Vagina (tissue), 2 donors: ENCODE measurements around the gene CYP4F3. TPM values are rescaled to one million over a fixed set of nuclear protein-coding genes. Genes with fewer than 3 reads are reported as not detected.
A peak's percentile ranks its signal among the peaks of the same experiment; 100 is the strongest.

Experiments used
- DNase-seq, 2 donors: peaks; one replicate each; pipeline ENCODE4 v3.0.0-alpha.2; 2017; ENCODE audit errors: extremely low spot score in 2 of 2
- H3K27ac ChIP-seq: fragments of 200-600 bp; sonication (generic); one replicate; pipeline ENCODE4 v1.5.1; 2019
- H3K27me3 ChIP-seq: fragments of 200-600 bp; sonication (generic); one replicate; pipeline ENCODE4 v1.5.1; 2019
- H3K36me3 ChIP-seq, 2 donors: fragments of 200-600 bp; sonication (generic); one replicate each; pipeline ENCODE4 v1.5.1; 2017 to 2019
- H3K4me1 ChIP-seq: fragments of 200-600 bp; sonication (generic); one replicate; pipeline ENCODE4 v1.5.1; 2019
- H3K4me3 ChIP-seq, 2 donors: fragments of 200-600 bp; sonication (generic); 1 replicate in 1 of 2; 2 replicates in 1 of 2; pipeline ENCODE4 v1.5.1; 2016 to 2019
- H3K9me3 ChIP-seq: fragments of 200-600 bp; sonication (generic); one replicate; pipeline ENCODE4 v1.5.1; 2019
- CTCF ChIP-seq, 3 experiments: fragments of 450-650 bp in 2 of 3; fragments of 200-600 bp in 1 of 3; sonication (generic) in 1 of 3; IDR thresholded peaks; one replicate each; pipeline ENCODE4 v1.5.1; 2017 to 2019; ENCODE audit warnings: antibody characterized with exemption in 3 of 3, mild to moderate bottlenecking in 2 of 3, moderate library complexity in 2 of 3
- POLR2A ChIP-seq, 2 donors: fragments of 450-650 bp; IDR thresholded peaks; one replicate each; pipeline ENCODE4 v1.6.1; 2017; ENCODE audit warnings: antibody characterized with exemption in 2 of 2, mild to moderate bottlenecking in 2 of 2, moderate library complexity in 2 of 2
- POLR2AphosphoS5 ChIP-seq, 2 donors: sonication (generic); formaldehyde crosslinking; IDR thresholded peaks; one replicate each; pipeline ENCODE4 v1.9.0; 2017; ENCODE audit warnings: antibody characterized with exemption in 2 of 2, mild to moderate bottlenecking in 2 of 2, low read depth in 1 of 2; ENCODE audit not compliant: insufficient read depth in 1 of 2
- intact Hi-C: fragments of 100-400 bp; cut with DNase I; formaldehyde crosslinking; loops from one replicate; pipeline ENCODE4 v1.15.1; 2023
- total RNA-seq: library from RNA; depleted of rRNA; stranded (reverse); fragments of >200 nt; gene quantifications from one replicate; pipeline ENCODE4 v1.2.3, GENCODE V29; 2016

Gene CYP4F3
- total RNA-seq, 1 donor from 2014 or later, result 29.7 TPM

- no peak overlapping the region for H3K27ac ChIP-seq
- H3K4me3 ChIP-seq, result no peak overlapping the region
- H3K27me3 ChIP-seq, result no peaks in the 10 kb centered on the region
- H3K9me3 ChIP-seq, result no peaks in the 10 kb centered on the region
- no peaks in the 10 kb centered on the region for H3K4me1 ChIP-seq
- DNase-seq, result no peak
- intact Hi-C loops, result no loop called here
- no peaks in the 10 kb centered on the region for H3K36me3 ChIP-seq
- TF ChIP-seq CTCF (IDR thresholded peaks at IDR 0.05), result no peak
These were observed 31.4 kb upstream of the CYP4F3 start for GRCh38 chr19:15609261-15609660.

- no peaks in the 10 kb centered on the region for H3K4me1 ChIP-seq
- no peak overlapping the region for H3K27ac ChIP-seq
- H3K36me3 ChIP-seq, result no peaks in the 10 kb centered on the region
- DNase-seq, result no peak
- no peaks in the 10 kb centered on the region for H3K9me3 ChIP-seq
- H3K4me3 ChIP-seq, result no peak overlapping the region
- intact Hi-C loops, result no loop called here
- H3K27me3 ChIP-seq, result no peaks in the 10 kb centered on the region
- TF ChIP-seq POLR2AphosphoS5 (IDR thresholded peaks at IDR 0.05; ENCODE audit: insufficient read depth in 1 of 2, low read depth in 1 of 2) (no peak), CTCF (IDR thresholded peaks at IDR 0.05) (no peak), POLR2A (IDR thresholded peaks at IDR 0.05) (no peak)
These were observed 28.4 kb upstream of the CYP4F3 start for GRCh38 chr19:15612342-15612741.

- H3K4me1 ChIP-seq, result no peaks in the 10 kb centered on the region
- DNase-seq, result peak in 1 of 2 donors; percentile 70
These were observed 27.4 kb upstream of the CYP4F3 start for GRCh38 chr19:15613338-15613737.

GRCh38 chr19:15614507-15615379, 26.0 kb upstream of the CYP4F3 start, which contains the start of gene CYP4F8:
Gene CYP4F8, plus strand, starts transcription at chr19:15615218. Its CDS starts 399 bp downstream, at chr19:15615617.
- peak in 1 of 2 donors; percentile 72 for DNase-seq

More at GRCh38 chr19:15613338-15613737, 27.4 kb upstream of the CYP4F3 start:
- TF ChIP-seq CTCF (IDR thresholded peaks at IDR 0.05) (no peak), POLR2AphosphoS5 (IDR thresholded peaks at IDR 0.05; ENCODE audit: insufficient read depth in 1 of 2, low read depth in 1 of 2) (no peak), POLR2A (IDR thresholded peaks at IDR 0.05) (no peak)
- Histone ChIP-seq H3K4me3 (no peak overlapping the region), H3K27me3 (no peaks in the 10 kb centered on the region), H3K9me3 (no peaks in the 10 kb centered on the region), H3K36me3 (no peaks in the 10 kb centered on the region), H3K27ac (no peak overlapping the region)
- intact Hi-C loops, result no loop called here

More at GRCh38 chr19:15614507-15615379, 26.0 kb upstream of the CYP4F3 start, which contains the start of gene CYP4F8:
- Histone ChIP-seq H3K27me3 (no peaks in the 10 kb centered on the region), H3K27ac (no peak within 1 kb of the TSS), H3K4me1 (no peaks in the 10 kb centered on the region), H3K36me3 (no peaks in the 10 kb centered on the region), H3K9me3 (no peaks in the 10 kb centered on the region), H3K4me3 (no peak within 1 kb of the TSS)
- intact Hi-C loops, result no loop called here
- TF ChIP-seq CTCF (IDR thresholded peaks at IDR 0.05) (no peak), POLR2AphosphoS5 (IDR thresholded peaks at IDR 0.05; ENCODE audit: insufficient read depth in 1 of 2, low read depth in 1 of 2) (no peak), POLR2A (IDR thresholded peaks at IDR 0.05) (no peak)
